NCI-H146 treated with DMSO at 0.1 percent for 48 hours (cell line): ENCODE results near the gene CLMN.

Experiments used
- DNase-seq: peaks from one replicate; lab custom pipeline; 2025; ENCODE audit not compliant: unreplicated experiment; lab: John Stamatoyannopoulos, UW

Gene CLMN

DNA sequence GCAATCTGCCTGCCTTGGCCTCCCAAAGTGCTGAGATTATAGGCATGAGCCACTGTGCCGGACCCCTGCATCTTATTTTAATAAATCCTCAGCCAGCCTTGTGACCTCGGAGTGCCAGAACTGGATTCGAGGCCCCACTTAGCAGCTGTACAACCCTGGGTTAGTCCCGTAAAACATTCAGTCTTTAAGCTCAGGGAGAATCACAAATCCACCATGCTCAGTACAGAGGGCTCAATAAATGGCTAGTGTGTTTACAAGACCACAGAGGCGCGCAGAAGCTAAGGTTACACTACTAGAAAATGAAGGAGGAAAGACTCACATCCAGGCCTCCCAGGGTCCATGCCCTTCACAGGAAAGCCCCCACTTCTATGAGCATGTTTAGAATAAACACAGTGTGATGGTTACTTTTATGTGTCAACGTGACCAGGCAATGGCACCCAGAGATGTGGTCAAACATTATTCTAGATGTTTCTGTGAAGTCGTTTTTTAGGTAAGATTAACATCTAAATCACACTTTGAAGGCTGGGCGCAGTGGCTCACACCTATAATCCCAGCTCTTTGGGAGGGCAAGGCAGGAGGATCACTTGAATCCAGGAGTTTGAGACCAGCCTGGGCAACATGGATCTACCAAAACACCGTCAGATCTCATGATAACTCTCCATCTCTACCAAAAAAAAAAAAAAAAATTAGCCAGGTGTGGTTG is 55.3 kb downstream of the CLMN start:
- no peak for DNase-seq

DNA sequence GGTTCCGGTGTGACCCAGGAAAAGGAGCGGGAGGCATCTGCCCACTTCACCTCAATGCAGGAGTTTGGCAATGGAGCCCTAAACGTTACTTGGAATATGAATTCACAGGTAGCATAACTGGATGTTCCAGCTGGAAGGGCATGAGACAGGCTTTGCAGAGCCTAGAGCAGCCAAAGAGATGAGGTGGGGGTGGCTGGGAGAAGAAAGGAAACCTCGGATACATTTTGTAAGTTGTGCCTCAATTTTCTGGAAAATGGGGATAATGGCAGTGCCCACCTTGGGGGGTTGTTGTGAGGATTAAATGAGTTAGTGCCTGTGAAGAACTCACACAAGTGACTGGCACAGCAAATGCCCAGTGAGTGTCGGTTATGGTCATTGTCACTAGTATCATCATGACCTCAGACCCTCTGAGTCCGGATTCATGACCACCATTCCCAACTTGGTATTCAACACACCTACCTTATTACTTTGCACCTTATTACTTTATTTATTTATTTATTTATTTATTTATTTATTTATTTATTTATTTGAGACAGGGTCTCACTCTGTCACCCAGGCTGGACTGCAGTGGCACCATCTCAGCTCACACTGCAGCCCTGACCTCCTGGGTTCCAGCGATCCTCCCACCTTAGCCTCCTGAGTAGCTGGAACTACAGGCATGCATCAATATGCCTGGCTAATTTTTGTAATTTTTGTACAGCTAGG is 56.0 kb downstream of the CLMN start:
- DNase-seq: no peak

DNA sequence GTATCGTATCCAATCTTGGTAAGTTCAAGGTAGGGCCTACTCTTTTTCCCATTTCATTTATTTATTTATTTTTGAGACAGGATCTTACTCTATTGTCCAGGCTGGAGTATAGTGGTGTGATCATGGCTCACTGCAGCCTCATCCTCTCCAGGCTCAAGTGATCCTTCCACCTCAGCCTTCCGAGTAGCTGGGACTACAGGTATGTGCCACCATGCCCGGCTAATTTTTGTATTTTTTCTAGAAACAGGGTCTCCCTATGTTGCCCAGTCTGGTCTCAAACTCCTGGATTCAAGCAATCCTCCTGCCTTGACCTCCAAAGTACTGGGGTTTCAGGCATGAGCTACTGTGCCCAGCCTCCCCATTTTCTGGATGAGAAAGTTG is 57.2 kb downstream of the CLMN start:
- no peak for DNase-seq

DNA sequence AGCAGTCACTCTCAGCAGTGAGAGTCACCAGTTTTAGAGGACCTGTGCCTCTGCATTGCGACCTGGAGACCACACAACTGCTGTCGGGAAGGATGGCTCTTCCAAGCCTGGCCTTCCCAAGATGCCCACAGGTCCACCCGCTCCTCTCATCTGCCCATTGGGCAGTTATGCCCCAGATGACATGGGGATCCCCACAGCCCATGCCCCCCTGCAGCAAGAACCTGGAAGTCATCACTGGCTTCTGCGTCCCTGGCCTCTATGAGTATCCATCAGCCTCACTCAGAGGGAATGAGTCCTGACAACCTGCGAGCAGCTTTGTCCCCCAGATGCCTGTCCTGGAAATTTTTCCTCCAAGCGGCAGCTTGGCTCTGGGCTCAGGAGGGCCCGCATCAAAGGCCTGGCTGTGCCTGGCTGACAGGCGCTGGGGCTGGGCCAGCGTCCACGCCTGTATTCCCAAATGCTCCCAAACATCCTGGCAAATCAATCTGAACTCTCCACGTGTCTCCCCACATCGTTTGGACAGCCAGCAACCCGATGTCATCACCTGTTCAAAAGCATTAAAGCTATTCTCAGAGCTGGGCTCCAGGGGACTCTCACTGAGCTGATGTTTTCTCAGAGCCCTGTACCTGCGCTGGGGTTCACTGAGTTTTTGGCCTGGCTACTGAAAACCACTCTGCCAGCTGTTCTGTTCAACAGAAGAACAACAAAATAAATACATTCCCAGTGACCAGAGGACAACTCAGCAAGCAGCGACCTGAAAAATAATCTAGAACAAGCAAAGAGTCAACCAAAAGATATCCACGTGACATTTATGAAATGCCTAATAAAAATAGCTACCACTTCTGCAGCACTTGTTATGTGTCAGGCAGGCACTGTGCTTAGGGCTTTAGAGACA is 57.8 kb downstream of the CLMN start:
- DNase-seq: no peak

DNA sequence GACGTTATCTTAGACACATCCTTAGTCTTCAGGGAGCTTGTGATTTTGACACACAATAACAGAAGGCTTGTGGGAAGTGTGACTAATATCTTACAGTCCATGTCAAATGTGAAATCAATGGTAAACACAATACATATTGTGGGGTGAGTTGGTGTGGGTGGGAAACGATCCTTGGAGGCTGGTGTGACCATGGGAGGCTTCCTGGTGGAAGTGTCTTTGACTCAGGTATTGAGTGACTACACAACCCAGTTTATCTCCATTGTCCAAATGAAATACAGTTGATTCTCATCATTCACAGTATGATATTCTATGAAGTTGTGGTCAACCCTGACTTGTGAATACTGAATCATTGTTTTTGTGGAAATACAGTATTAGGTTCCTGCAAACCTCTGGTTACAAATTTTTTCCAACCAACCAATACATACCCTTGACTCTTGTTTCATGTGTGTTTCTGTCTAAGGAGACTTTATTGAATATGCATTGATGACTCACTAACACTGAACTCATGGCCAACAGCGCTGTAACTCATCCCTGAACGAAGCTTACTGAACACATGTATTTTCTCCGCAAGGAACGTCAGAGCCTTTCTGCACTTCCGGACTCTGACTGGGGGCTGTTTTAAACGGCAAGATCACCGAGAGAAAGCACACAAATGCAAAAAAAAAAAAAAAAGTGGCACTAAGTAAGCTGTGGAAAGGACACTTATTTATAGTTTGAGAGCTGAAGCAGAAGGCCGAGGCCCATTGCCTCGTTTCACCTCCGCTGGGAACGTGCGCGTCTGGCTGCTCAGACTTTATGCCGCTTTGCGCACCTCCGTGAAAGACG is 59.0 kb downstream of the CLMN start:
- no peak for DNase-seq

DNA sequence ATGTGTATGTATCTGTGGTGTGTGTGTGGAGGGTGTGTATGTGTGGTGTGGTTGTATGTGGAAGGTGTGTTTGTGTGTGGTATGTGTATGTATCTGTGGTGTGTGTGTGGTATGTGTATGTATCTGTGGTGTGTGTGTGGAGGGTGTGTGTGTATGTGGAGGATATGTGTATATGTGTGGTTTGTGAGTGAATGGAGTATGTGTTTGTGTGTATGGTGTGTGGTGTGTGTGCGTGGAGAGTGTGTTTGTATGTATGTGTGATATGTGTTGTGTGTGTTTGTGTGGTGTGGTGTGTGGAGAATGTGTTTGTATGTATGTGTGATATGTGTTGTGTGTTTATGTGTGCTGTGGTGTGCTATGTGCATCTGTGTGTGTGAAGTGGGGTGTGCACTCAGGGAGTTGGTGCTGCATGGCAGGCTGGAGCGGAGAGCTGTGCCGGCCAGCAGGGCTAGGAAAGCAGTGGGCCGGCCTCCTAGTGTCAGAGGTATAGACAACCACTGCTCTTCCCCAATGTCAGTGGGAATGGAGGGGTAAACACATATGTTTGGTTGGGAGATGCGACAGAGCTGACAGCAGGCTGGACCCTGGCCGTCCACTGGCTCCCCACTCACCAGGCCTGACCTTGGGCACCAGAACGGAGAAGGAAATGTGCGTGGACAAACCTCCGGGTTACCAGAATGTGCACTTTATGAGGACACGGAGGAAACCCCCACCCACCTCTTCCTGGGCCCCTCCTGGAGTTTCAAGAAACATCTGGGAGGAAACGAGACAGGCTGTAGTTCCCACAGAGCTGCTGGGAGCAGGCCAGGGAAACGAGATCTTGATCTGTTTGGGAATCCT is 60.7 kb downstream of the CLMN start:
- no peak for DNase-seq

DNA sequence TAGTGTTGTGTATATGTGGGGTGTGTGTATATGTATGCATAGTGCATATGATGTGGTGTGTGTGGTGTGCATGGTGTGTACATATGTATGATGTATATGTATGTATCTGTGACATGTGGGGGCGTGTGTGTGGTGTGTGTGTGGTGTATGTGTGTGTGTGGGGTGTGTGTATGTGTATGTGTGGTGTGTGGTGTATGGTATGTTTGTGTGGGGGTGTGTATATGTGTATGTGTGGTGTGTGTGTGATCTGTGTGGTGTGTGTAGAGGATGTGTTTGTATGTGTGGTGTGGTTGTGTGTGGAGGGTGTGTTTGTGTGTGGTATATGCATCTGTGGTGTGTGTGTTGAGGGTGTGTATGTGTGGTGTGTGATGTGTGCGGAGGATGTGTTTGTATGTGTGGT is 61.6 kb downstream of the CLMN start:
- no peak for DNase-seq

DNA sequence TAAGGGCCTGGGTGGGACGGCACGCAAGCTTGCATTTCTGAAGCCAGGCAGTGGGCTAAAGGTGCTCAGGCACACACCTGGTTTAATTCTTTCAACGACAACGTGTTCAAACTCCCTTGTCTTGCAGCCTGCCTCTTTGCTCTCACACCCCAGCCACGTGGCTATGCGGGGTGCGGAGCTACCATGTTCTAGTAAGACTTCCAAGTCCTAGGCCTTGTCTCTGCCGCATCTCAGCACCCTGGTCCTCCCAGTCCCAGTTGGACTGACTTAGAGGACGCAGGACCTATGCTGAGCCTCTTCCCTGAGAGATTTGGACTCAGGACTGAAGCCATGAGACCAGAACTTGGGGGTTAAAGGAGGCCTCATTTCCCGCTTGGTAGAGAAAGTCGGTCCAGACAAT is 62.2 kb downstream of the CLMN start:
- no peak for DNase-seq

DNA sequence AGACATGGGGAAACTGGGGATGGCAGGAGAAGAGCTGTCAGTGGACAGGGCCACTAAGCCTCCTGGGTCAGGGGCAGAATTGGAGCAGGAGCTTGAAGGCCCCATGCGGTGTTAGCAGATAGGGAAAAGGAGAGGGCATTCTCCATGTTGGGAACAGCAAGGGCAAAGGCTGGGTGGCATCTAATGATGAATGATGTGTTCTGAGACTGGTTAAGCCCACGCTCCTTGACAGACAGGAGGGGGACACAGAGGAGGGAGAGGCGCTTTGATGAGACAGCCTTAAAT is 63.0 kb downstream of the CLMN start:
- DNase-seq: no peak

DNA sequence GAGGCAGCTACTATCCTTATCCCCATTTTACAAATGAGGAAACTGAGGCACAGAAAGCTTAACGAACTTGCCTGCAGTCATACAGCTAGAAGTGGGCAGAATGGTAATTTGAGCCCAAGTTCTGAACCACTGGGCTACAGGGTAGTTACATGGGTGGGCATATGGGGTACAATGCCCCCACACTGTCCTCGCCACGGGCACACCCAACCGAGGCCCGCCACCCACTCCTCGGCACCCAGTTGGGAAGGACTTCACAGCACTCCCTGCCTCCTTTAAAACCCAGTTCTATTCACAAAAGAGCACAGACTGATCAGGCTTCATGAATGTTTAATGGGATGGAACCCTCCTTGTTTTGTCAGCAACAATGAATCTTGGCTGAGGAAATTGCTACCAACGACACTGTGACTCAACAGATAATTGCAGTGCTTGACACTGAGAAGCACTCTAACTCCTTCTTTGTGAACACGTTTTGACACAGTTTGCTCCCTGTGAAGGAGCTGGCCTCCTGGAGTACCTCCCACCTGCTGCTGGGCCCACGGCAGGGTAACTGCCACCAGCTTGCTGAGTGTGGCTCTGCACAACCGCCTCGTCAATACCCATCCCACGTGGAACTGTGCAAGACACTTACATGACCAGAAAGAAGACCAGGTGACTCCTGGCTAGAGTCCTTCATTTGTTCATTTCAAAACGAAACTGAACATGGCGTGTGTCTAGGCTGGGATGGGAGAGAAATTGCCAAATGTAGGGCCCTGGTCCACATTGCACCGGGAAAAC is 63.5 kb downstream of the CLMN start:
- DNase-seq: peak; percentile 16

DNA sequence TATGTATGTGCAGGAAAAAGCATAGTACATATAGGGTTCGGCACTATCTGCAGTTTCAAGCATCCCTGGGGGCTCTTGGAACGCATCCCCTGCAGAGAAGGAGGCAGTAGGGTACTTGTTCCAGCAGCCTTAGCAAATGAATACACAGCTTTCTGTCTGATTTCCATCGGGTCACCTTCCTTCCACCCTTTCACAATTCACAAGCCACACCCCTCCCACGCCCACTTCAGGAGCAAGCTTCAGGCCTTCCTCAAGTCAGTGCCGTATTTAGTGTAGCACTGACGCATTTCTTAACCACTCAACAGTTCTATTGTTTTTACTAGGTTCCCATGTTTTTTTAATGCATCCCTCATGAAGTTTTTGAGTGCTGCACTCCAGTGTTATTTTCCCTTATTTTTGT is 64.2 kb downstream of the CLMN start:
- peak; percentile 16 for DNase-seq

DNA sequence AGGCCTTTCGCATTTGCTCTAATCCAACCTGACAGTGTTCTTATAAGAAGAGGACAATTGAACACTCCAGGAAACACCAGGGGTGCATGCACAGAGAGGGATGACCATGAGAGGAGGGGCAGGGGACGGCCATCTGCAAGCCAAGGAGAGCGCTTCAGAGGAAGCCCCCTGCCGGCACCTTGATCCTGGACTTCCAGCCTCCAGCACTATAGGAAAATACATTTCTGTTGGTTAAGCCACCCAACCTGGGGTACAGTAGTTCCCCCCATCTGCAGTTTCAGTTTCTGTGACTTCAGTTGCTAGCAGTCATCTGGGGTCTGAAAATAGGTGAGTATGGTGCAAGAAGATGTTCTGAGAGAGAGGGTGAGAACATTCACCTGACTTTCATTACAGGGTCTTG is 64.7 kb downstream of the CLMN start:
- peak; percentile 36 for DNase-seq

DNA sequence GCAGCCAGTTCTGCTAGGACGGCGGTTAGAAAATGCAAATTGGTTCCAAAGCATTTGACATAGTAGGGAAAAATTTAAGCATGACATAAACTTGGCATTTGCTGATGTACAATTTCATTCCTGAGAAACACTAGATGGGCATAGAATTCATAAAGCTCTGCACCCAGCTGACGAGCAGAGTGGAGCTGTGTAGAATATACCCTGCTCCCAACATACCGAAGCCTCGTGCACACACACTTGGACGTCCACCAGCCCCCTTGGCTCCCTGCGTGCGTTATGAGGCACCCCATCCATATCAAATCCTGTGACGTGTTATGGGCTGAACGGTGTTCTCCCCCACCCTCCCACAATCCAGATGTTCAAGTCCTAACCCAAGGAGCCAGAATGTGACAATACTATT is 65.4 kb downstream of the CLMN start:
- no peak for DNase-seq

DNA sequence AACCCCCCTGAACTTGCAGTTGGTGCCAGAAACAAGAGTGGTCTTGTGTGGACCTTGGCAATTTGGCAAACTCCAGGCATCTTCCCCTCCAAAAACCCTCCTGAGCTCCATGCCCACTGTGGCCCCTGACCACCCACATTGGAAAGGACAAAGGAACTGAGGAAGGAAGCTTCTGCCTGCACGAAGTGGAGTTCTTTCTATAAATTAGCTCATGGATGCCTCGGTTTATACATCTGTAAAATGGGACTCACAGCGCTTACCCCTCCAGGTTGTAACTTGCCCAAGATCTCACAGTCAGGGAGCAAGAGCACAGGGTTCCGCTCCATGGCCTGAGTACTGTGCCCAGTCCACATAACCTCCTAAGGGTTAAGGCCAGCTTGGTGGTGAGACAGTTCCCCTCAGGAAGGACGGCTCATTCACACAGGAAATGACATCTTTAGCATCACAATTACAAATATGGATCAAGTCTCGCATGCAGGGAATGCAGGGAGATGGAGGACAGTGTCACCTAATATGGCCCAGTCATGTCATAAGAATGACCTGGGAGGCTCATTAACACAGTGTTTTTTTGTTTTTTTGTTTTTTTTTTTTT is 66.6 kb downstream of the CLMN start:
- no peak for DNase-seq

DNA sequence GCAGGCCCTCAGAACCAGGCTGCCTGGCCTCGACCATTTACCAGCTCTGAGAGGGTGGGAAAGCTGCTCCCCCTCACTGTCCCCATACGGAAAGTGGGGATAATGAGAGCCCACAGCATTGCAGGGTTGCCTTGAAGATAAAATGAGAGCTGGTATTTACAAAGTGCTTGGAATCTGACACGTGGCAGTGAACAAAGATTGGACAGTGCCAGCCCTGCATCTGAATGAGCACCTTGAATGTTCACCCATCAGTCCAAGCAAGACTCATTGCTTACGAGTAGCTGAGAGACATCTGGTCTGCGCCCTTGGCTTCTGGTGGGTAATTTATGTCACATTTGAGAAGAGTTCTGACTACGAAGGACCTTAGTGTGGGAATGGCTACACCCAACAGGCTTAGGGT is 67.5 kb downstream of the CLMN start:
- DNase-seq: no peak

DNA sequence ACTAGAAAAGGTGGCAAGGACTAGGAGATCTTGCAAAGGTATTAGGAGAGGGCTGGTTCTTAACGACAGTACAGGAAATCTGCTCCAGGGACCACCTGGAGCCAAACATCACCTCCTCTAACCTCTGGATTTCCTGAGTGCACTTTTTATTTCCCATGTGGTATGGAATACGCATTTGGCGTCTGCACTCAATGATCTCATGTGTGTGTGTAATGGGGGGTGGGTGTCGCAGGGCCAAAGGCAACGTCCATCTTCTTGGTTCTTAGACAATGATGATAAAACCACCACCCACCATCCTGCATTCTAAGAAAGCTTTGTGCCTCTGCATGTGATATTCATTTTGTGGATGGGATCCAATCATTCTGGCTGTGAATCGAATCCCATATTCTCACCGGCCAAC is 68.8 kb downstream of the CLMN start:
- no peak for DNase-seq

DNA sequence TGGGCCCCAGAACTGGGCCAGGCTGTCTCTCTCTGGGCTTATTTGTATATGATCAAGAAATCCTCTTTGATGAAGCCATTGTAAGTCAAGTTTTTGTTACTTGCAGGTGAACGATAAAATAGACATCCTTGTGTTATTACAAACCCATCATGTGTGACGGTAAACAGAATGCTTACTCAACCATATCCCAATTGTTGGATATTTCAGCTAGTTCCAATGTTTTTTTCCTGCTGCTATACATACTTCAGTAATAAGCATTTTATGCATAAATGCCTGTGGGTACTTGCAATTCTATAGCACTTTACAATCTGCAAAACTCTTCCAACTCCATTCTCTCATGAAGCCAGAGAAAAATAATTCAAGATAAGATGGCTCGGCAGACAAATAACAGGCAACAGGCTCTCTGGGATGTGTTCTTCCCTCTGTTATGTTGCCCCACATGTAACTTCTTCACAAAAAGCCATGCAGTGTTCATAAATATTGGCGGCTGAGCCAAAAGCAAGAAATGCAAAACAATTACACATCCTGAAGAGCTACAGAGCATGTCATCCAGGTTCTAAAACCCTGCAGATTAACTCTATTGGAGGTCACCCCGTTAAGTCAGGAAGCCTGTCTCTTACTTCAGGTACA is 69.5 kb downstream of the CLMN start:
- DNase-seq: peak; percentile 1

DNA sequence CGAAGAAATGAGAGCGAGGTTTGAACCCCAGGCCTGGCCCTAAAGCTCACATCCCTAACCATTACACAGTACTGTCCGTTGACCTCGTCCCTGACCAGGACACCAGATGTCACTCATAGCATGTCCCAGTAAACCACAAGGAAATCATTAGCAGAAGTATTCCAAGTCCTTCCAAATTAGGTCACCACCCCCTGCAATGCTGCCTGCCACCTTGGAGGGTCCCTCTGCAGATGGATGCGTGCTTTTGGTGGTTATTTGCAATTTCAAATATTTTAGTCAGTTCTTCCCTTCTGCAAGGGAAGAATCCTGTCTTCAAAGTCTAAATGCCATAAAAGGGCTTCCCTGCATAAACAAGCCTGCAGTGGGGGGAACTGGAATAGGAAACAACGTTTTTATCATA is 71.3 kb downstream of the CLMN start:
- no peak for DNase-seq

DNA sequence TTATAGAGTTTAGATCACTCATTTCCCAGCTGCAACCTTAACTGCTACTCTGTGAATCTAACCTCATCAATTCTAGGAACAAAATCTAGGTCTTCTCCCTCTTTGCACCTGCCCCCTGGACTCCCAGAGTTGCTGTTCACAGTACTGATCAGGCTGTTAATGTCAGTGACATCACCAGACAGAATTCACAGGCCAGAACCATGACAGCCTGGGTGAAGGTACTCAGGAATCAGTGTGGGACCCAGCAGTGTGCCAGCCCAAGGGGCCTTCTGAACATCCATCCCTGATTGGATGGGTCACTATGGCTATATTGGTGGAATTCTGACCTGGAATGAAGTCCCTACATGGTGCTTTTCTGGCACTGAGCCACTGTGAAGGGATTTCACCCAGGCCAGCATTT is 72.8 kb downstream of the CLMN start:
- DNase-seq: no peak
